ENCODE results near the gene CYTH3. TPM values are rescaled to one million over a fixed set of nuclear protein-coding genes. Genes with fewer than 3 reads are reported as not detected.

Gene CYTH3
- total RNA-seq, result 25.5 TPM
- long read RNA-seq, full-length matches to known transcripts, result 76 of 113 reads
- long read RNA-seq, partial matches to known transcripts, result 8 of 113 reads
- long read RNA-seq, other reads (novel, unspliced or antisense), result 29 of 113 reads

- Histone ChIP-seq H3K27ac (replicated peaks) (peak within 1 kb of the TSS; percentile 86), H3K36me3 (no peaks in the 10 kb centered on the region), H3K27me3 (ENCODE audit: low read depth) (no peaks in the 10 kb centered on the region), H3K4me1 (peaks cover 49% of the 10 kb centered on the region), H3K4me3 (peak within 1 kb of the TSS; percentile 95), H3K9me3 (replicated peaks) (no peaks in the 10 kb centered on the region)
- no peak for TF ChIP-seq CTCF (IDR thresholded peaks at IDR 0.05; ENCODE audit: borderline replicate concordance)
- DNase-seq, result peak; percentile 80
- intact Hi-C loops (cut with micrococcal nuclease), result loop anchor here (5.0 kb wide), 1 partner anchor 105 kb away; no protein-coding TSS in a partner anchor
These were observed at the start of gene CYTH3 for GRCh38 chr7:6272481-6273323. CYTH3 (minus strand) TSS chr7:6272624; CDS start chr7:6272507, 117 bp downstream.

GRCh38 chr7:6320791-6321190 lies 48.4 kb upstream of the CYTH3 start:
- H3K9me3 ChIP-seq (replicated peaks), result no peaks in the 10 kb centered on the region
- H3K36me3 ChIP-seq, result no peaks in the 10 kb centered on the region
- H3K27me3 ChIP-seq (ENCODE audit: low read depth), result no peaks in the 10 kb centered on the region
- no peak overlapping the region for H3K4me3 ChIP-seq
- intact Hi-C loops (cut with micrococcal nuclease), result loop anchor here (5.0 kb wide), 1 partner anchor 158 kb away; no protein-coding TSS in a partner anchor
- DNase-seq, result no peak
- no peak for TF ChIP-seq CTCF (IDR thresholded peaks at IDR 0.05; ENCODE audit: borderline replicate concordance)
- H3K4me1 ChIP-seq, result peaks cover 16% of the 10 kb centered on the region
- H3K27ac ChIP-seq (replicated peaks), result no peak overlapping the region

GRCh38 chr7:6317797-6318438 lies 45.5 kb upstream of the CYTH3 start:
- intact Hi-C loops (cut with micrococcal nuclease), result no loop called here

GRCh38 chr7:6316226-6316625 lies 43.8 kb upstream of the CYTH3 start:
- Histone ChIP-seq H3K36me3 (no peaks in the 10 kb centered on the region), H3K9me3 (replicated peaks) (no peaks in the 10 kb centered on the region), H3K27ac (replicated peaks) (peak overlapping the region; percentile 81), H3K27me3 (ENCODE audit: low read depth) (no peaks in the 10 kb centered on the region), H3K4me3 (no peak overlapping the region), H3K4me1 (peaks cover 16% of the 10 kb centered on the region)
- no peak for DNase-seq
- TF ChIP-seq CTCF (IDR thresholded peaks at IDR 0.05; ENCODE audit: borderline replicate concordance), result no peak
- intact Hi-C loops (cut with micrococcal nuclease), result no loop called here

More at GRCh38 chr7:6317797-6318438, 45.5 kb upstream of the CYTH3 start:
- TF ChIP-seq CTCF (IDR thresholded peaks at IDR 0.05; ENCODE audit: borderline replicate concordance), result no peak
- no peaks in the 10 kb centered on the region for H3K9me3 ChIP-seq (replicated peaks)
- peak overlapping the region; percentile 81 for H3K27ac ChIP-seq (replicated peaks)
- peak; percentile 79 for DNase-seq
- no peaks in the 10 kb centered on the region for H3K36me3 ChIP-seq
- peak overlapping the region; percentile 43 for H3K4me3 ChIP-seq
- H3K4me1 ChIP-seq, result peaks cover 16% of the 10 kb centered on the region
- H3K27me3 ChIP-seq (ENCODE audit: low read depth), result no peaks in the 10 kb centered on the region

GRCh38 chr7:6315746-6316145 lies 43.3 kb upstream of the CYTH3 start:
- no peaks in the 10 kb centered on the region for H3K9me3 ChIP-seq (replicated peaks)
- no peaks in the 10 kb centered on the region for H3K36me3 ChIP-seq
- intact Hi-C loops (cut with micrococcal nuclease), result no loop called here
- H3K27me3 ChIP-seq (ENCODE audit: low read depth), result no peaks in the 10 kb centered on the region
- peaks cover 16% of the 10 kb centered on the region for H3K4me1 ChIP-seq
- H3K4me3 ChIP-seq, result no peak overlapping the region
- DNase-seq, result no peak
- peak overlapping the region; percentile 81 for H3K27ac ChIP-seq (replicated peaks)
- no peak for TF ChIP-seq CTCF (IDR thresholded peaks at IDR 0.05; ENCODE audit: borderline replicate concordance)

All from left ventricle myocardium inferior (tissue), 1 donor.